Right atrium auricular region (tissue), 2 donors: ENCODE data around the gene COG1. TPM values are rescaled to one million over a fixed set of nuclear protein-coding genes. Genes with fewer than 3 reads are reported as not detected.

Experiments
- DNase-seq: peaks from one replicate; pipeline ENCODE4 v3.0.0-alpha.2; 2019; ENCODE audit warnings: low spot score
- H3K27ac ChIP-seq, 2 donors: fragments of 200-600 bp; sonication (generic); 1 replicate in 1 of 2; 2 replicates in 1 of 2; pipeline ENCODE4 v1.5.1; 2016 to 2019
- H3K27me3 ChIP-seq, 2 donors: fragments of 200-600 bp; sonication (generic); one replicate each; pipeline versions ENCODE4 v1.5.1 to v1.6.0; 2017 to 2019
- H3K36me3 ChIP-seq: fragments of 200-600 bp; sonication (generic); one replicate; pipeline ENCODE4 v1.5.1; 2016
- H3K4me1 ChIP-seq, 2 donors: fragments of 200-600 bp; sonication (generic); one replicate each; pipeline versions ENCODE4 v1.5.1 to v1.6.0; 2017 to 2019
- H3K4me3 ChIP-seq, 2 donors: fragments of 200-600 bp; sonication (generic); 1 replicate in 1 of 2; 2 replicates in 1 of 2; pipeline ENCODE4 v1.5.1; 2017 to 2019; ENCODE audit warnings: mild to moderate bottlenecking in 1 of 2, moderate library complexity in 1 of 2
- H3K9me3 ChIP-seq, 2 donors: fragments of 200-600 bp; sonication (generic); one replicate each; pipeline ENCODE4 v1.5.1; 2019
- CTCF ChIP-seq, 2 donors: fragments of 200-600 bp; sonication (generic); IDR thresholded peaks; one replicate each; pipeline ENCODE4 v1.5.1; 2019; ENCODE audit warnings: antibody characterized with exemption in 2 of 2
- total RNA-seq, 2 donors: library from RNA; depleted of rRNA; stranded (reverse); fragments of >200 nt; gene quantifications; one replicate each; pipeline ENCODE4 v1.1.0, GENCODE V29; 2016

COG1 gene
- total RNA-seq, 2 donors from 2014 or later = 17.3 to 21.3 TPM

DNA sequence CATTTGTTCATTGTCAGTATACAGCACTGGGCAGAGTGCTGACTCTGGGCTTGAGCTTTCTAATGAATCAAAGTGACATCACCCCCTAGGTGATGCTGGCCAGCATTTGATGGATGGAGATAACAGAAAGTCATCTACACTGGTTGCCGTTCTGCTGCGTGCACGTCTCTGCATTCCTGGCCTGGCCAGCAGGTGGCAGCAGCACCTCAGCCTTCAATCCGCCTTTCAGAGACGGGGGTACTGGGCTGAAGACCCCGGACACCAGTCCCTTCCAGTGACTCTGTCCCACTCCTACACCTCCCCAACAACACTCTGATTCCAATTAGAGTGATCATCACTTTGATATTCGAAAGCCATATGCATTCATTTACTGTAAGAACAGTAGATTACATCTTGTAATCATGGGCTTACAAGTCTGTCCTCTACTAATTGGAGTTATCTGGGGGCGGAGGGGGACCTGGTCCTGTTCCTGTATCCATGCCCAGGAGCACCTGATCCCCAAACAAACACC, 62.9 kb downstream of the COG1 start:
- no peak overlapping the region for H3K4me3 ChIP-seq
- TF ChIP-seq CTCF (IDR thresholded peaks at IDR 0.05) = peak; percentile 92 to 98
- no peak for DNase-seq

GRCh38 chr17:73256220-73256619, 63.4 kb downstream of the COG1 start:
- TF ChIP-seq CTCF (IDR thresholded peaks at IDR 0.05) = no peak
- Histone ChIP-seq H3K4me3 (no peak overlapping the region), H3K27ac (no peak overlapping the region), H3K36me3 (no peaks in the 10 kb centered on the region), H3K27me3 (no peaks in the 10 kb centered on the region), H3K4me1 (peaks cover 0 to 5% of the 10 kb centered on the region in 2 donors), H3K9me3 (no peaks in the 10 kb centered on the region)
- DNase-seq = no peak

More for the DNA sequence above, 62.9 kb downstream of the COG1 start:
- H3K27me3 ChIP-seq = no peaks in the 10 kb centered on the region
- H3K36me3 ChIP-seq = no peaks in the 10 kb centered on the region
- no peak overlapping the region for H3K27ac ChIP-seq
- no peaks in the 10 kb centered on the region for H3K9me3 ChIP-seq
- H3K4me1 ChIP-seq = peaks cover 0 to 5% of the 10 kb centered on the region in 2 donors

- no peak for TF ChIP-seq CTCF (IDR thresholded peaks at IDR 0.05)
- Histone ChIP-seq H3K4me3 (no peak overlapping the region), H3K36me3 (no peaks in the 10 kb centered on the region), H3K27me3 (no peaks in the 10 kb centered on the region), H3K4me1 (peaks cover 0 to 5% of the 10 kb centered on the region in 2 donors), H3K9me3 (no peaks in the 10 kb centered on the region), H3K27ac (no peak overlapping the region)
- DNase-seq = no peak
Observed at GRCh38 chr17:73257516-73257915, 64.7 kb downstream of the COG1 start.

Other genes starting within 250 kb of the COG1 start
- gene SLC39A11, start 100.4 kb upstream of the COG1 start, total RNA-seq = 10 to 100 TPM in 1 of 2 donors, 1 to 10 TPM in 1; 7.4 to 15.5 TPM
- gene SSTR2, start 28.0 kb upstream of the COG1 start, total RNA-seq = 1 to 10 TPM in 1 of 2 donors, under 1 TPM in 1; 0.20 to 1.1 TPM
- gene CPSF4L, start 68.8 kb downstream of the COG1 start, total RNA-seq = not detected
- gene CDC42EP4, start 118.9 kb downstream of the COG1 start, total RNA-seq = 10 to 100 TPM; 35.4 to 56.0 TPM